ENCODE data around the gene USE1. TPM values are rescaled to one million over a fixed set of nuclear protein-coding genes. Genes with fewer than 3 reads are reported as not detected.

USE1 gene
- total and polyA plus RNA-seq, 9 of the 15 experiments (the other 6 are each of a cell fraction or from before 2014, with no cell fraction given), result 17.3 to 52.4 (median 34.0) TPM

DNA sequence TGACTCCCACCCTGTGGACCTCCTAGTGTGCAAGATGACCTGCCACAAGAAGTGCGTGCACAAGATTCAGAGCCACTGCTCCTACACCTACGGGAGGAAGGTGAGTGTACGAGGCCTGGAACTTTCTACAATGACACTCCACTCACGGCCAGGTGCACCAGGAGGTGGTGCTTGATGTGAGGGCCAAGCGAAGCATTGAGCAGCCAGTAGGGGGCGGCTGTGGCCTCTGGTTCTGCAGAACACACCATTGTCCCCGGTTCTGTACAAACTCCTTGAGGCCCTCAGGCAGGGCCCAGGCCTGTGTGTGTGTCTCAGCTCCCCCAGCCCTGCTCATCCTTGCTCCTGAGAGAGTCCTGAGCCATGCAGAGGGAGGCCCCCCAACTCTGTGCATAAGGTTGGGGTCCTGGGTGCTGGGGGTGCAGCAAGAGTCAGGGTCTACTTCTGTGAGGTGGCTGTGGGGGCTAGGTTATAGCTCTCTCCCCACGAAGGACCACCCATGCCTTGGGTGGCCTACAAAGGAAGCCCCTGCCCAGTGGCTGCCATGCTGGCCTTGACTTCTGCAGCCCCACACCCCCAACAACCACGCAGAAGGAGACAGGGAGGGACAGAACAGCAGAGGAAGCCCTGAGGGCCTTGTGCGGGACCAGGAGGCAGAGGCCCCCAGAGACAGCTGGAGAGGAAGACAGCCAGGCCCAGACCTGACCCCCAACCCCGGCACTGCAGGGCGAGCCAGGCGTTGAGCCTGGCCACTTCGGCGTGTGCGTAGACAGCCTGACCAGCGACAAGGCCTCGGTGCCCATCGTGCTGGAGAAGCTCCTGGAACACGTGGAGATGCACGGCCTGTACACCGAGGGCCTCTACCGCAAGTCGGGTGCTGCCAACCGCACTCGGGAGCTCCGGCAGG lies 9.7 kb upstream of the USE1 start (continued):
- TF ChIP-seq, protein P1, sequence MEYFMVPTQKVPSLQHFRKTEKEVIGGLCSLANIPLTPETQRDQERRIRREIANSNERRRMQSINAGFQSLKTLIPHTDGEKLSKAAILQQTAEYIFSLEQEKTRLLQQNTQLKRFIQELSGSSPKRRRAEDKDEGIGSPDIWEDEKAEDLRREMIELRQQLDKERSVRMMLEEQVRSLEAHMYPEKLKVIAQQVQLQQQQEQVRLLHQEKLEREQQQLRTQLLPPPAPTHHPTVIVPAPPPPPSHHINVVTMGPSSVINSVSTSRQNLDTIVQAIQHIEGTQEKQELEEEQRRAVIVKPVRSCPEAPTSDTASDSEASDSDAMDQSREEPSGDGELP (CRISPR knock-in tag; IDR thresholded peaks at IDR 0.05; ENCODE audit: borderline replicate concordance), result peak; percentile 29; the same call in 1 of the 2 replicates
- no peak for TF ChIP-seq SLC30A9 (CRISPR knock-in tag; IDR thresholded peaks at IDR 0.05)
- TF ChIP-seq, protein P2, sequence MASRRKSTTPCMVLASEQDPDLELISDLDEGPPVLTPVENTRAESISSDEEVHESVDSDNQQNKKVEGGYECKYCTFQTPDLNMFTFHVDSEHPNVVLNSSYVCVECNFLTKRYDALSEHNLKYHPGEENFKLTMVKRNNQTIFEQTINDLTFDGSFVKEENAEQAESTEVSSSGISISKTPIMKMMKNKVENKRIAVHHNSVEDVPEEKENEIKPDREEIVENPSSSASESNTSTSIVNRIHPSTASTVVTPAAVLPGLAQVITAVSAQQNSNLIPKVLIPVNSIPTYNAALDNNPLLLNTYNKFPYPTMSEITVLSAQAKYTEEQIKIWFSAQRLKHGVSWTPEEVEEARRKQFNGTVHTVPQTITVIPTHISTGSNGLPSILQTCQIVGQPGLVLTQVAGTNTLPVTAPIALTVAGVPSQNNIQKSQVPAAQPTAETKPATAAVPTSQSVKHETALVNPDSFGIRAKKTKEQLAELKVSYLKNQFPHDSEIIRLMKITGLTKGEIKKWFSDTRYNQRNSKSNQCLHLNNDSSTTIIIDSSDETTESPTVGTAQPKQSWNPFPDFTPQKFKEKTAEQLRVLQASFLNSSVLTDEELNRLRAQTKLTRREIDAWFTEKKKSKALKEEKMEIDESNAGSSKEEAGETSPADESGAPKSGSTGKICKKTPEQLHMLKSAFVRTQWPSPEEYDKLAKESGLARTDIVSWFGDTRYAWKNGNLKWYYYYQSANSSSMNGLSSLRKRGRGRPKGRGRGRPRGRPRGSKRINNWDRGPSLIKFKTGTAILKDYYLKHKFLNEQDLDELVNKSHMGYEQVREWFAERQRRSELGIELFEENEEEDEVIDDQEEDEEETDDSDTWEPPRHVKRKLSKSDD (conservative IDR thresholded peaks at IDR 0.05; ENCODE audit: low read length), result no peak
- TF ChIP-seq SOX6 (IDR thresholded peaks at IDR 0.05), result no peak
- TF ChIP-seq ZNF589 (CRISPR knock-in tag; IDR thresholded peaks at IDR 0.05; ENCODE audit: low read depth), result no peak
- TF ChIP-seq RBM17 (IDR thresholded peaks at IDR 0.05; ENCODE audit: borderline replicate concordance, low read depth, low read length), result no peak
- no peak for TF ChIP-seq CHD4 (IDR thresholded peaks at IDR 0.05; ENCODE audit: insufficient read depth, insufficient replicate concordance, low read depth, low read length, poor library complexity, severe bottlenecking)
- TF ChIP-seq COPS2 (conservative IDR thresholded peaks at IDR 0.05), result no peak
- no peak for TF ChIP-seq TGIF2 (CRISPR knock-in tag; IDR thresholded peaks at IDR 0.05)
- TF ChIP-seq GATAD2A (IDR thresholded peaks at IDR 0.05), result no peak
- peak; percentile 87 for TF ChIP-seq SMC3 (conservative IDR thresholded peaks at IDR 0.05; ENCODE audit: insufficient read depth, low read depth, low read length)
- no peak for TF ChIP-seq WHSC1 (IDR thresholded peaks at IDR 0.05; ENCODE audit: low read length)
- TF ChIP-seq, protein P3, sequence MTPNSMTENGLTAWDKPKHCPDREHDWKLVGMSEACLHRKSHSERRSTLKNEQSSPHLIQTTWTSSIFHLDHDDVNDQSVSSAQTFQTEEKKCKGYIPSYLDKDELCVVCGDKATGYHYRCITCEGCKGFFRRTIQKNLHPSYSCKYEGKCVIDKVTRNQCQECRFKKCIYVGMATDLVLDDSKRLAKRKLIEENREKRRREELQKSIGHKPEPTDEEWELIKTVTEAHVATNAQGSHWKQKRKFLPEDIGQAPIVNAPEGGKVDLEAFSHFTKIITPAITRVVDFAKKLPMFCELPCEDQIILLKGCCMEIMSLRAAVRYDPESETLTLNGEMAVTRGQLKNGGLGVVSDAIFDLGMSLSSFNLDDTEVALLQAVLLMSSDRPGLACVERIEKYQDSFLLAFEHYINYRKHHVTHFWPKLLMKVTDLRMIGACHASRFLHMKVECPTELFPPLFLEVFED (CRISPR knock-in tag; conservative IDR thresholded peaks at IDR 0.05), result no peak
- TF ChIP-seq LEF1 (IDR thresholded peaks at IDR 0.05), result no peak
- TF ChIP-seq, protein P4, sequence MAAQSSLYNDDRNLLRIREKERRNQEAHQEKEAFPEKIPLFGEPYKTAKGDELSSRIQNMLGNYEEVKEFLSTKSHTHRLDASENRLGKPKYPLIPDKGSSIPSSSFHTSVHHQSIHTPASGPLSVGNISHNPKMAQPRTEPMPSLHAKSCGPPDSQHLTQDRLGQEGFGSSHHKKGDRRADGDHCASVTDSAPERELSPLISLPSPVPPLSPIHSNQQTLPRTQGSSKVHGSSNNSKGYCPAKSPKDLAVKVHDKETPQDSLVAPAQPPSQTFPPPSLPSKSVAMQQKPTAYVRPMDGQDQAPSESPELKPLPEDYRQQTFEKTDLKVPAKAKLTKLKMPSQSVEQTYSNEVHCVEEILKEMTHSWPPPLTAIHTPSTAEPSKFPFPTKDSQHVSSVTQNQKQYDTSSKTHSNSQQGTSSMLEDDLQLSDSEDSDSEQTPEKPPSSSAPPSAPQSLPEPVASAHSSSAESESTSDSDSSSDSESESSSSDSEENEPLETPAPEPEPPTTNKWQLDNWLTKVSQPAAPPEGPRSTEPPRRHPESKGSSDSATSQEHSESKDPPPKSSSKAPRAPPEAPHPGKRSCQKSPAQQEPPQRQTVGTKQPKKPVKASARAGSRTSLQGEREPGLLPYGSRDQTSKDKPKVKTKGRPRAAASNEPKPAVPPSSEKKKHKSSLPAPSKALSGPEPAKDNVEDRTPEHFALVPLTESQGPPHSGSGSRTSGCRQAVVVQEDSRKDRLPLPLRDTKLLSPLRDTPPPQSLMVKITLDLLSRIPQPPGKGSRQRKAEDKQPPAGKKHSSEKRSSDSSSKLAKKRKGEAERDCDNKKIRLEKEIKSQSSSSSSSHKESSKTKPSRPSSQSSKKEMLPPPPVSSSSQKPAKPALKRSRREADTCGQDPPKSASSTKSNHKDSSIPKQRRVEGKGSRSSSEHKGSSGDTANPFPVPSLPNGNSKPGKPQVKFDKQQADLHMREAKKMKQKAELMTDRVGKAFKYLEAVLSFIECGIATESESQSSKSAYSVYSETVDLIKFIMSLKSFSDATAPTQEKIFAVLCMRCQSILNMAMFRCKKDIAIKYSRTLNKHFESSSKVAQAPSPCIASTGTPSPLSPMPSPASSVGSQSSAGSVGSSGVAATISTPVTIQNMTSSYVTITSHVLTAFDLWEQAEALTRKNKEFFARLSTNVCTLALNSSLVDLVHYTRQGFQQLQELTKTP (IDR thresholded peaks at IDR 0.05; ENCODE audit: low read depth in 1 of 2, partially characterized antibody in 2 of 2), result no peak
- no peak for TF ChIP-seq HNRNPLL (IDR thresholded peaks at IDR 0.05; ENCODE audit: low read depth, low read length, poor library complexity, severe bottlenecking)
- 0 out of 2 replicates have a peak, but pooled peaks have one; percentile 11 for TF ChIP-seq POLR2AphosphoS5 (IDR thresholded peaks at IDR 0.05; ENCODE audit: control insufficient read depth, insufficient read depth, low read depth, low read length)
- no peak for TF ChIP-seq DDX20 (tag; IDR thresholded peaks at IDR 0.05; ENCODE audit: low read depth)

Measured in K562 (cell line).